Esophagus muscularis mucosa (tissue), 3 donors: Measurements from ENCODE around the gene RAF1.
"Not testable (repeated sequence)": the region's sequence is repeated elsewhere in the genome, so short reads cannot be mapped to it uniquely, and the experiment has no call there.

ENCODE experiments used
- POLR2AphosphoS5 ChIP-seq, 2 donors: sonication (generic); formaldehyde crosslinking; IDR thresholded peaks; one replicate each; pipeline ENCODE4 v1.6.1; 2017; ENCODE audit warnings: antibody characterized with exemption in 2 of 2
- TF ChIP-seq, protein P1 (sequence below), 3 experiments: fragments of 200-600 bp in 2 of 3; fragments of 450-650 bp in 1 of 3; sonication (generic) in 2 of 3; IDR thresholded peaks; one replicate each; pipeline ENCODE4 v1.5.1; 2017 to 2019; ENCODE audit warnings: antibody characterized with exemption in 3 of 3, mild to moderate bottlenecking in 2 of 3, moderate library complexity in 1 of 3

DNA sequence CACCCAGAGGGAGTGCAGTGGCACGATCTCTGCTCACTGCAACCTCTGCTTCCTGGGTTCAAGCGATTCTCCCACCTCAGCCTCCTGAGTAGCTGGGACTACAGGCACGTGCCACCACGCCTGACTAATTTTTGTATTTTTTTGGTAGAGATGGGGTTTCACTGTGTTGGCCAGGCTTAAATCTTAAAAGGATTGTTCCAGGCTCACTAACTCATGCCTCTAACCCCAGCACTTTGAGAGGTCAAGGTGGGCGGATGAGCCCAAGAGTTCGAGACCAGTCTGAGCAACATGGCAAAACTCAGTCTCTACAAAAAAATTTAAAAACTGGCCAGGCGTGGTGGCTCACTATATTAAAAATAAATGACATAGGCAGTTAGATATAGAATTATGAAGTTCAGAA, 33.1 kb downstream of the RAF1 start:
- TF ChIP-seq, protein P1, sequence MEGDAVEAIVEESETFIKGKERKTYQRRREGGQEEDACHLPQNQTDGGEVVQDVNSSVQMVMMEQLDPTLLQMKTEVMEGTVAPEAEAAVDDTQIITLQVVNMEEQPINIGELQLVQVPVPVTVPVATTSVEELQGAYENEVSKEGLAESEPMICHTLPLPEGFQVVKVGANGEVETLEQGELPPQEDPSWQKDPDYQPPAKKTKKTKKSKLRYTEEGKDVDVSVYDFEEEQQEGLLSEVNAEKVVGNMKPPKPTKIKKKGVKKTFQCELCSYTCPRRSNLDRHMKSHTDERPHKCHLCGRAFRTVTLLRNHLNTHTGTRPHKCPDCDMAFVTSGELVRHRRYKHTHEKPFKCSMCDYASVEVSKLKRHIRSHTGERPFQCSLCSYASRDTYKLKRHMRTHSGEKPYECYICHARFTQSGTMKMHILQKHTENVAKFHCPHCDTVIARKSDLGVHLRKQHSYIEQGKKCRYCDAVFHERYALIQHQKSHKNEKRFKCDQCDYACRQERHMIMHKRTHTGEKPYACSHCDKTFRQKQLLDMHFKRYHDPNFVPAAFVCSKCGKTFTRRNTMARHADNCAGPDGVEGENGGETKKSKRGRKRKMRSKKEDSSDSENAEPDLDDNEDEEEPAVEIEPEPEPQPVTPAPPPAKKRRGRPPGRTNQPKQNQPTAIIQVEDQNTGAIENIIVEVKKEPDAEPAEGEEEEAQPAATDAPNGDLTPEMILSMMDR (IDR thresholded peaks at IDR 0.05), result not testable (repeated sequence)
- not testable (repeated sequence) for TF ChIP-seq POLR2AphosphoS5 (IDR thresholded peaks at IDR 0.05)
